ENCODE data around the gene LAMP5. TPM values are rescaled to one million over a fixed set of nuclear protein-coding genes. Genes with fewer than 3 reads are reported as not detected.
A peak's percentile ranks its signal among the peaks of the same experiment; 100 is the strongest.

Gene LAMP5, protein sequence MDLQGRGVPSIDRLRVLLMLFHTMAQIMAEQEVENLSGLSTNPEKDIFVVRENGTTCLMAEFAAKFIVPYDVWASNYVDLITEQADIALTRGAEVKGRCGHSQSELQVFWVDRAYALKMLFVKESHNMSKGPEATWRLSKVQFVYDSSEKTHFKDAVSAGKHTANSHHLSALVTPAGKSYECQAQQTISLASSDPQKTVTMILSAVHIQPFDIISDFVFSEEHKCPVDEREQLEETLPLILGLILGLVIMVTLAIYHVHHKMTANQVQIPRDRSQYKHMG
- total RNA-seq = not detected in 2 replicates

- no peak for DNase-seq (ENCODE audit: low read depth)
- H3K4me3 ChIP-seq (ENCODE audit: low read depth, low read length) = no peak within 1 kb of the TSS
- TF ChIP-seq, protein P1, sequence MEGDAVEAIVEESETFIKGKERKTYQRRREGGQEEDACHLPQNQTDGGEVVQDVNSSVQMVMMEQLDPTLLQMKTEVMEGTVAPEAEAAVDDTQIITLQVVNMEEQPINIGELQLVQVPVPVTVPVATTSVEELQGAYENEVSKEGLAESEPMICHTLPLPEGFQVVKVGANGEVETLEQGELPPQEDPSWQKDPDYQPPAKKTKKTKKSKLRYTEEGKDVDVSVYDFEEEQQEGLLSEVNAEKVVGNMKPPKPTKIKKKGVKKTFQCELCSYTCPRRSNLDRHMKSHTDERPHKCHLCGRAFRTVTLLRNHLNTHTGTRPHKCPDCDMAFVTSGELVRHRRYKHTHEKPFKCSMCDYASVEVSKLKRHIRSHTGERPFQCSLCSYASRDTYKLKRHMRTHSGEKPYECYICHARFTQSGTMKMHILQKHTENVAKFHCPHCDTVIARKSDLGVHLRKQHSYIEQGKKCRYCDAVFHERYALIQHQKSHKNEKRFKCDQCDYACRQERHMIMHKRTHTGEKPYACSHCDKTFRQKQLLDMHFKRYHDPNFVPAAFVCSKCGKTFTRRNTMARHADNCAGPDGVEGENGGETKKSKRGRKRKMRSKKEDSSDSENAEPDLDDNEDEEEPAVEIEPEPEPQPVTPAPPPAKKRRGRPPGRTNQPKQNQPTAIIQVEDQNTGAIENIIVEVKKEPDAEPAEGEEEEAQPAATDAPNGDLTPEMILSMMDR (IDR thresholded peaks at IDR 0.05; ENCODE audit: insufficient read depth, low read depth, low read length) = no peak
Measured at GRCh38 chr20:9514461-9515213, at the start of gene LAMP5. LAMP5 (plus strand) TSS chr20:9514590; CDS start chr20:9514853, 263 bp downstream.

DNA sequence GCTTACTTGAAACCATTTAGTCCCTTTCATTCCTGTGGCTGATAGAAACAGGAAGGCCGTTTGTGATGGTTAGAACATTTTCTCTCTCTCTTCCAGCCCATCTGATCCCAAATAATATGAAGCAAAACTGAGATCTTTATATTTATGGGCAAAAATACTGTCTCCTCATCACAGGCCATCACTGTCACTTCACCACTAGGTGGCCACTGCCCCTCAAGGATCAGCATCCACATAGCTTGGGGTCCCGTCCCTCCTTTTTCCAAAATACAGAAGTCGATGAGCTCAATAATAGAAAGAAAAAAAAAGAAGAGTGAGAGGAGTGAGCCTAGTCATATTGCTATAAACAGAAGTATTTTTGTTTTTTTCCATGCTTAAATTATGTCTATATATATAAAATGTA is 46.4 kb upstream of the LAMP5 start:
- H3K4me3 ChIP-seq (ENCODE audit: low read depth, low read length) = no peak overlapping the region
- TF ChIP-seq, protein P1 (IDR thresholded peaks at IDR 0.05; ENCODE audit: insufficient read depth, low read depth, low read length) = peak; percentile 50
- no peak for DNase-seq (ENCODE audit: low read depth)

DNA sequence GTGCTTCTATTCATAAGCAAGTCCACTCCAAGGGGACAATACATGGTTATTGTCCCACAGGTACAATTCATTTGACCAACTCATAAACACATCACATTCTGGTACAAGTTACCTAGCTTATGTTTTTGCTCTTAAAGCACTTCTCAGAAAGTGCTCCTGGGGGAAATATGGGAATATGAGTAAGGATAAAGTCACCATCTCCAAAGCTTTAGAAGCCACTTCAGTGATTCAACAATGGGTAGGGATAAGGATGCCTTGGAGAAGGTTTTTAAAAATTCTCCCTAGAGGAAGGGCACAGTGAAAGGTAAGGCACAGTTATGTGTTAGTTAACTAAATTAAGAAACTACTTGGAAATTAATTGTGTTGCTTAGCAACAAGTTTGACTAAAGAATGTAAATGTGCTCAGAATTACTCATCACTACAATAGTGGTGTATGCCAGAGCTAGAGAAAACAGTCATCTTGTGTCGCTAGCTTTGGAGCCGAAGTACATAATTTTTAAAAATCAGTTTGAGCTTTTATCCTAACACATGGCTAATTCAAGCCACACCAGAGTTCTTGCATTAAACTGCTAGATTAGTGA is 39.5 kb upstream of the LAMP5 start:
- TF ChIP-seq, protein P1 (IDR thresholded peaks at IDR 0.05; ENCODE audit: insufficient read depth, low read depth, low read length) = no peak
- no peak for DNase-seq (ENCODE audit: low read depth)
- no peak overlapping the region for H3K4me3 ChIP-seq (ENCODE audit: low read depth, low read length)

DNA sequence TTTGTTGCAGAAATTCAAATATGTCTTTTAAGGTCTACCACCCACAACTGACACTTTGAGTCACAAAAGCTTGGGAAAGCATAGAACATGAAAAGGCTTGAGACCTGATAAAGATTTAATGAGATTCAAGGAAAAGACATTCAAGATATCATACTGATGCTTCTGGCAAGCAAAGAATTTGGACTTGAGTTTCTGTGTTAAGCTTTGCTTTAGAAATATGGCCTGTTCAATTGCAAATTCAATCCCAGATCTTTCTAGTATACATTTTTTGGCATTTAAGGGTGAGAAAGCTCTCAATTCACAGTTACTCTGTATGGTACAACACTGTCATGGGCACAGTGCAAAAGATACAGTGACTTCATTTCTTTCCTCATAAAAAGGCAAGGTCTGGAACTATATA is 38.9 kb upstream of the LAMP5 start:
- TF ChIP-seq, protein P1 (IDR thresholded peaks at IDR 0.05; ENCODE audit: insufficient read depth, low read depth, low read length) = no peak
- H3K4me3 ChIP-seq (ENCODE audit: low read depth, low read length) = no peak overlapping the region
- DNase-seq (ENCODE audit: low read depth) = no peak

GRCh38 chr20:9476174-9476573 is 38.2 kb upstream of the LAMP5 start:
- TF ChIP-seq, protein P1 (IDR thresholded peaks at IDR 0.05; ENCODE audit: insufficient read depth, low read depth, low read length) = no peak
- H3K4me3 ChIP-seq (ENCODE audit: low read depth, low read length) = no peak overlapping the region
- DNase-seq (ENCODE audit: low read depth) = no peak

GRCh38 chr20:9476637-9477036 is 37.8 kb upstream of the LAMP5 start:
- no peak overlapping the region for H3K4me3 ChIP-seq (ENCODE audit: low read depth, low read length)

More at GRCh38 chr20:9476637-9477036, 37.8 kb upstream of the LAMP5 start:
- no peak for DNase-seq (ENCODE audit: low read depth)
- TF ChIP-seq, protein P1 (IDR thresholded peaks at IDR 0.05; ENCODE audit: insufficient read depth, low read depth, low read length) = no peak

Measured in fibroblast of villous mesenchyme (primary cell).